ENCODE results near the gene PLA2G2C. TPM values are rescaled to one million over a fixed set of nuclear protein-coding genes. Genes with fewer than 3 reads are reported as not detected.
"Not testable (repeated sequence)": the region's sequence is repeated elsewhere in the genome, so short reads cannot be mapped to it uniquely, and the experiment has no call there.

PLA2G2C gene, protein sequence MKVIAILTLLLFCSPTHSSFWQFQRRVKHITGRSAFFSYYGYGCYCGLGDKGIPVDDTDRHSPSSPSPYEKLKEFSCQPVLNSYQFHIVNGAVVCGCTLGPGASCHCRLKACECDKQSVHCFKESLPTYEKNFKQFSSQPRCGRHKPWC
- under 1 TPM; 0.06 to 0.26 TPM for total RNA-seq

DNA sequence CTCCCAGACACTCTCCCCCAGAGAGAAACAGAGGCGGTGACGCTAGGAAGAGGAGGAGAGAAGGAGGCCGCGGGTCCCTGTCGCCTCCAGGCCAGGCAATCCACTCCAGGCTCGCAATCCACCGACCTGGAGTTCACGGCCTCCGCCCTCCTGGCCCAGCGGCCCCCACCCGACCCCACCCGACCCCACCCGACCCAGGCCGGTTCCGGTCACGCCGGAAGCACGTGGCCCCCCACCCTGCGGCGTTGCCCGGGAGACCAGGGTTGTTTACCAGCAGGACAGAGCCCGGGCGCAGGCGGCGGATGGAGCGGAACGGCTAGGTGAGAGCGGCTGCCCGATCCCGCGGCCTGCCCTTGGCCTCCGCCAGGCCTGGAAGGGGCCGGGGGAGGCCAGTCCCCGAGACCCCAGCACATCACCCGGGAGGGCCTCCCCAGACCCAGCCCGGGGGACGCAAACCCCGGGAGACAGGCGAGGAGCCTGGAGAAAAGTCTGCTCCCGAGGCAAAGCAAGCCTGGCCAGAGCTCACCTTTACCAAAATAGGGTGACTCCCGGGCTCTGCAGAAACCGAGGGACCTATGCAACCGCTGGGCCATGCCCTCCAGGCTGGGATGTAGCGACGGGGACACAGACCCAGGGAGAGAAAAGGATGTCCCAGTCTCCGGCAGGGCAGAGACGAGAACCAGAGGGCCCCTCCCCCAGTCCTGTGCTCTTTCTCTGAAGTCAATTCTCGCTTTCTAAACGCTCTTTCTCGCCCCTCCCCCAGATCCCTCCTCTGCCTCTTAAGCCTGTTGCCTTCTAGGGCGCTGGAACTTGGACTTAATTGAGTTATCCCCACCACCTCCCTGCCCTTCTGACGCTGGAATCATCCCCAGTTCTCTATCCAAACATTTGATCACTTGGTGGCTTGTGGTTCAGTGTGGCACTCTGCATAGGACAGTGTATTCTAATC is at the start of gene PLA2G2C, which contains the start of gene UBXN10:
PLA2G2C (minus strand) TSS at position 685 of the 949 bp plus-strand sequence. CDS start 9,155 bp downstream, outside the sequence.
UBXN10 (plus strand) TSS at position 263 of the 949 bp plus-strand sequence. CDS start 4,466 bp downstream, outside the sequence.
- Mint-ChIP-seq H3K36me3 (ENCODE audit: low read depth) (no peaks in the 10 kb centered on the region), H3K4me3 (peak within 1 kb of the TSS; percentile 80), H3K27ac (peak within 1 kb of the TSS; percentile 92), H3K9me3 (no peaks in the 10 kb centered on the region), H3K4me1 (peaks cover 44% of the 10 kb centered on the region), H3K27me3 (peaks cover 5% of the 10 kb centered on the region)
- ATAC-seq (replicated peaks): peak; percentile 59

DNA sequence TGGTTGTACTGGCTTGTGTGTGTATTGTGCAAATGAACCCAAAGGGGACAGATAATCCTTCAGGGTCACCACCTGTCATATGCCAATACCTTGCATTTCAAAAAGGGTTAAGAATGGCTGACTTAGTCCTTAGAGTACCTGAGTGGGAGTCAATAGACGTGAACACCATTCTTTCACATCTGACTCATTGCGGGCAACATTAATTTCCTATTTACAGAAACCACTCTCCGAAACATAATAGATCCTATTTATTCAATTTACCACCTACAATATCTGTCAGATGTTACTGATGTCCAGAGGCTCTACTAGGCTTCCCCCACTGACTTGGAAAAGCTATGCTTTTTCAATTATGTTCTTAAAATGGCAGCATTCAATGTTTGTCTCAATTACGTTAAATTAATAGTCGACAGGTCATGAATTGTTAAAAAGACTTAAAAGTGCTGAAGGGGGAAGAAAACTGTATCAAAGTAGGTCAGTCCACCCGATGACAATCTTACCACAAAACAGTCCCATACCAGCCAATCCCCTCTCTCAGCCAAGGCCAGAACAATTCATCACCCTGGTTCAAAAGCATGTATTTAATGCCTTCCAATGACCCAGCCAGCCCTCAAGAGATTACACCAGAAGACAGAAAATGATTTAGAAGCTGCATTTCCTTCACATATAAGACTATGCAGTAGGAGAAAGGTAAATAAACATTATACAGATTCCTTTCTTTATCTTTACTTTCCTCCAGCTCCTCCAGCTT is 48.6 kb upstream of the PLA2G2C start:
- Mint-ChIP-seq H3K9me3 (no peaks in the 10 kb centered on the region), H3K36me3 (ENCODE audit: low read depth) (no peaks in the 10 kb centered on the region)
- peak; percentile 26 for ATAC-seq (replicated peaks)

DNA sequence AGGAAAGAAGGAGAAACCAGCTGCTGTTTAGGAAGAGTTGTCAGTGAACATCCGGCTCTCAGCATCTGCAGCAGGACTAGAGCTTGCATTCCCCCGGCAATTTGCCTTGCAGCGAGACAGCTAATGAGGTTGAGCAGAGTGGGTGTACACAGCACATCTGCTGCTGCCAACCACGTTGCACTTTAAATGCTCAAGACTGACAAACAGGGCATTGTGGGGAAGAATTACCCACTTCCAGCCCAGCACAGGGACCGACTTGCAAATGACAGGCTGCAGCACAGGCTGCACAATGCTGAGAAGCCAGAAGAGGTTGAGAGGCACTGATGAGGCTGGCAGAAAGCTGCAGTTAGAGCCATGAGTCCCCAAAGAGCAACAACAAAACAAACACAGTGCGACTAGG is 47.5 kb upstream of the PLA2G2C start:
- Mint-ChIP-seq H3K9me3 (no peaks in the 10 kb centered on the region), H3K36me3 (ENCODE audit: low read depth) (no peaks in the 10 kb centered on the region), H3K27ac (no peak overlapping the region)

More for the DNA sequence above, 48.6 kb upstream of the PLA2G2C start:
- H3K27me3 Mint-ChIP-seq: peaks cover 29% of the 10 kb centered on the region
- no peak overlapping the region for H3K27ac Mint-ChIP-seq
- no peaks in the 10 kb centered on the region for H3K4me1 Mint-ChIP-seq
- H3K4me3 Mint-ChIP-seq: no peak overlapping the region

GRCh38 chr1:20233394-20233793 is 47.1 kb upstream of the PLA2G2C start:
- Mint-ChIP-seq H3K36me3 (ENCODE audit: low read depth) (no peaks in the 10 kb centered on the region), H3K9me3 (no peaks in the 10 kb centered on the region), H3K27me3 (peaks cover 33% of the 10 kb centered on the region), H3K4me3 (no peak overlapping the region), H3K27ac (no peak overlapping the region), H3K4me1 (no peaks in the 10 kb centered on the region)
- peak; percentile 51 for ATAC-seq (replicated peaks)

More for the DNA sequence above, 47.5 kb upstream of the PLA2G2C start:
- H3K4me3 Mint-ChIP-seq: no peak overlapping the region
- no peaks in the 10 kb centered on the region for H3K4me1 Mint-ChIP-seq
- peaks cover 28% of the 10 kb centered on the region for H3K27me3 Mint-ChIP-seq
- no peak for ATAC-seq (replicated peaks)

DNA sequence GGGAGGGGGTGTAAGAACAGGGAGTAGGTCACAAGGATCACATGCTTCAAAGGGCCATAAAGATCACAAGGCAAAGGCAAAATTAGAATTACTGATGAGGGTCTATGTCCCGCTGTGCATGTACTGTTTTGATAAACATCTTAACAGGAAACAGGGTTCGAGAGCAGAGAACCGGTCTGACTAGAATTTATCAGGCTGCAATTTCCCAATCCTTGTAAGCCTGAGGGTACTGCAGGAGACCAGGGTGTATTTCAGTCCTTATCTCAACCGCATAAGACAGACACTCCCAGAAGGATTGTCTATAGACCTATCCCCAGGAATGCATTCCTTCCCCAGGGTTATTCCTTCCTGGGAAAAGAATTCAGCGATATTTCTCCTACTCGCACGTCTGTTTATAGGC is 46.2 kb upstream of the PLA2G2C start:
- H3K4me3 Mint-ChIP-seq; H3K36me3 Mint-ChIP-seq (ENCODE audit: low read depth); H3K27ac Mint-ChIP-seq; H3K4me1 Mint-ChIP-seq; ATAC-seq (replicated peaks); H3K9me3 Mint-ChIP-seq: not testable (repeated sequence)
- peaks cover 36% of the 10 kb centered on the region for H3K27me3 Mint-ChIP-seq

DNA sequence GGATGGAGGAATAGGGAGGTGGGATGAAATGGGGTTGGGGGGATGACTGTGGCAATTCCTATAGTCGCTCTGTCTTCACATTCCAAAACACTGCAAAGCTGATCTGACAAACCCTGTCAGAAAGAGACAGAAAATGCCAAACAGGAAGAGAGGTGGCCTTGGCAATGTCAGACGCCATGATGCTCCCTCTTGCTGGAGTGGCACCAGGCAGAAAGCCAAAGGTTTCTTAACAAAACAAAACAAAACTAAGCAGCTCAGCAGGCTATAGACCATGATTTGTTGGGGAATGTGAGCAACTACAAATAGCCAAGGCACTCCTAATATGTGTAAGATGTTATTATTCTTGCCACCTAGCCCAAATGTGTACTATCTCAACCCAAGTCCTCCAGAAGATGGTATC is 42.9 kb upstream of the PLA2G2C start:
- no peak for ATAC-seq (replicated peaks)
- Mint-ChIP-seq H3K4me1 (no peaks in the 10 kb centered on the region), H3K36me3 (ENCODE audit: low read depth) (no peaks in the 10 kb centered on the region), H3K9me3 (no peaks in the 10 kb centered on the region), H3K27me3 (peaks cover 43% of the 10 kb centered on the region), H3K27ac (no peak overlapping the region), H3K4me3 (no peak overlapping the region)

- Mint-ChIP-seq H3K4me1 (no peaks in the 10 kb centered on the region), H3K9me3 (no peaks in the 10 kb centered on the region), H3K27me3 (peaks cover 41% of the 10 kb centered on the region), H3K27ac (no peak overlapping the region), H3K36me3 (ENCODE audit: low read depth) (no peaks in the 10 kb centered on the region), H3K4me3 (no peak overlapping the region)
- ATAC-seq (replicated peaks): no peak
Observed at GRCh38 chr1:20228314-20228825, 42.1 kb upstream of the PLA2G2C start.

DNA sequence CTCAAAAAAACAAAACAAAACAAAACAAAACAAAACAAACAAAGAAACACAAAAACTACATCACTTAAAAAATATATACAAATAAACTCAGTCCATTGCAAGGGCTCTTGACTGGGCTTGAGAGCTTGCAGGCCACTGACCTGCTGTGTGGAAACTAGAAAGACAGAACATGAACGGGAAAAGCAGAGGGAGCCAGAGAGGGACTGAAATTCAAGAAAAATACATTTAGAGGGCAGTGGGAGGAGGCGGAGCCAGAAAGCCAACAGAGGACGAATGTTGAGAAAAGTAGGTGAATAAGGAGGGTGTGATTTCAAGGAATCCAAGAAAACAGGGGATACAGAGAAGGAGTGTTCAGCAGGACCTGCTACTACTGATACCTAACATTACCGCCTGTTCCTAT is 41.4 kb upstream of the PLA2G2C start:
- Mint-ChIP-seq H3K4me1 (no peaks in the 10 kb centered on the region), H3K27me3 (peaks cover 42% of the 10 kb centered on the region), H3K9me3 (no peaks in the 10 kb centered on the region), H3K36me3 (ENCODE audit: low read depth) (no peaks in the 10 kb centered on the region), H3K27ac (no peak overlapping the region), H3K4me3 (no peak overlapping the region)
- no peak for ATAC-seq (replicated peaks)

- Mint-ChIP-seq H3K9me3 (no peaks in the 10 kb centered on the region), H3K4me1 (no peaks in the 10 kb centered on the region), H3K4me3 (no peak overlapping the region), H3K36me3 (ENCODE audit: low read depth) (no peaks in the 10 kb centered on the region), H3K27ac (no peak overlapping the region), H3K27me3 (peaks cover 50% of the 10 kb centered on the region)
- ATAC-seq (replicated peaks): no peak
Observed at GRCh38 chr1:20224546-20224945, 38.2 kb upstream of the PLA2G2C start.

DNA sequence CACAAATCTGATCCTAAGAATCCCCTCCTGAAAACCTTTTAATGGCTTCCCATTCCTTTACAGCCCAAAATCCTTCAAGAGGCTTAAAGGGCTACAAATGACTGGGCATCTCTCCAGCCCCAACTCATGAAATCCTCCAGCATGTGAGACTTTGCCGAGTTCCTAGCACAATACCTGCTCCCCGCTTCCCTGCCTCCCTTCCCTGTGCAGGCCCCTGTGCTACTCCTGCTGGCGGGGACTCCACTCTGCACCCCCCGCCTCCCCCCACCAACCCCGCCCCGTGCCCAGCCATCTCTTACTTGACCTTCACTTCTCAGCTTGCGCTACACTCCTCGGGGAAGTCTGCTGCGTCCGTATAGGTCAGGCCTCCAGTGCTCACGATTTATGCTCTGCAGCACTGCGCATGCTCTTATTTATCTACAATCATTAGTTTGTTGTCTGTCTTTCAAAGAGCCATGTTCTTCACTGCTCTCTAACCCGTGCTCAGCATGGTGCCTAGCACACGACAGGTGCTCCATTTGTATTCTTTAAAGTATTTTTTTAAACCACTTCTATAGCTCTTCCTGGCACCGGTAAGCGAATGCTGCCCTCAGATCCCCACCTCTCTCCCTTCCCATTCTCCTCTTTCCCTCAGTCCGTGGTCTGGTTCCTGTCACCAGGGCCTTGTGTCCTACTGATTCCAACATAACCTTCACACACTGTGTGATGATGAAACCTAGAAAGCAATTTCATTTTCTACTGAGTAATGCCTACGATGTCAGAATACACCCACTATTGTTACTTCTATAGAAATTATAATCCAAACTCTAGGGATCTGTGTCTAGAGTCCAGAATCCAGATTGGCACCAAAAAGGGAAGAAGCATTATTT is 37.5 kb upstream of the PLA2G2C start:
- no peak for ATAC-seq (replicated peaks)
- Mint-ChIP-seq H3K4me3 (no peak overlapping the region), H3K27me3 (peaks cover 48% of the 10 kb centered on the region), H3K36me3 (ENCODE audit: low read depth) (no peaks in the 10 kb centered on the region), H3K9me3 (no peaks in the 10 kb centered on the region), H3K27ac (no peak overlapping the region), H3K4me1 (no peaks in the 10 kb centered on the region)

- Mint-ChIP-seq H3K9me3 (no peaks in the 10 kb centered on the region), H3K4me1 (no peaks in the 10 kb centered on the region), H3K27ac (no peak overlapping the region), H3K4me3 (no peak overlapping the region), H3K36me3 (ENCODE audit: low read depth) (no peaks in the 10 kb centered on the region), H3K27me3 (peaks cover 45% of the 10 kb centered on the region)
- no peak for ATAC-seq (replicated peaks)
Observed at GRCh38 chr1:20223106-20223505, 36.8 kb upstream of the PLA2G2C start.

- H3K27me3 Mint-ChIP-seq: peaks cover 46% of the 10 kb centered on the region
Observed at GRCh38 chr1:20220036-20220435, 33.7 kb upstream of the PLA2G2C start.

GRCh38 chr1:20219053-20219452 is 32.7 kb upstream of the PLA2G2C start:
- not testable (repeated sequence) for H3K36me3 Mint-ChIP-seq (ENCODE audit: low read depth); H3K4me3 Mint-ChIP-seq; H3K4me1 Mint-ChIP-seq; H3K9me3 Mint-ChIP-seq; H3K27ac Mint-ChIP-seq; ATAC-seq (replicated peaks)
- H3K27me3 Mint-ChIP-seq: peaks cover 48% of the 10 kb centered on the region

More at GRCh38 chr1:20220036-20220435, 33.7 kb upstream of the PLA2G2C start:
- H3K4me3 Mint-ChIP-seq: no peak overlapping the region
- no peaks in the 10 kb centered on the region for H3K9me3 Mint-ChIP-seq
- H3K36me3 Mint-ChIP-seq (ENCODE audit: low read depth): no peaks in the 10 kb centered on the region
- no peaks in the 10 kb centered on the region for H3K4me1 Mint-ChIP-seq
- no peak overlapping the region for H3K27ac Mint-ChIP-seq
- ATAC-seq (replicated peaks): no peak

Measured in activated T-helper 17 cell treated with anti-CD3 and anti-CD28 coated beads, Interleukin-2, amount 50 U/mL, for 72 hours (primary cell).